Breast epithelium (tissue), 4 donors: ENCODE data around the gene ATMIN. TPM values are rescaled to one million over a fixed set of nuclear protein-coding genes. Genes with fewer than 3 reads are reported as not detected.

Experiments used
- DNase-seq, 2 donors: peaks; one replicate each; pipeline ENCODE4 v3.0.0-alpha.2; 2019; ENCODE audit warnings: low spot score in 2 of 2
- H3K27ac ChIP-seq, 2 donors: fragments of 200-600 bp; sonication (generic) in 1 of 2; one replicate each; pipeline ENCODE4 v1.5.1; 2016 to 2019; ENCODE audit warnings: mild to moderate bottlenecking in 1 of 2
- H3K27me3 ChIP-seq, 2 donors: fragments of 200-600 bp; sonication (generic) in 1 of 2; one replicate each; pipeline versions ENCODE4 v1.5.1 to v1.6.0; 2017 to 2019; ENCODE audit warnings: control low read depth in 1 of 2, mild to moderate bottlenecking in 1 of 2
- H3K36me3 ChIP-seq: fragments of 200-600 bp; one replicate; pipeline ENCODE4 v1.5.1; 2019
- H3K4me1 ChIP-seq, 2 donors: fragments of 200-600 bp; sonication (generic); one replicate each; pipeline ENCODE4 v1.5.1; 2016 to 2019; ENCODE audit warnings: control low read depth in 1 of 2
- H3K4me3 ChIP-seq, 3 donors: fragments of 200-600 bp; sonication (generic); 1 replicate in 2 of 3; 2 replicates in 1 of 3; pipeline ENCODE4 v1.5.1; 2016 to 2019; ENCODE audit warnings: mild to moderate bottlenecking in 3 of 3, moderate library complexity in 2 of 3
- H3K9me3 ChIP-seq, 2 donors: fragments of 200-600 bp; sonication (generic) in 1 of 2; one replicate each; pipeline ENCODE4 v1.5.1; 2016 to 2019; ENCODE audit warnings: control low read depth in 1 of 2
- CTCF ChIP-seq, 3 donors: fragments of 450-650 bp; IDR thresholded peaks; one replicate each; pipeline ENCODE4 v1.5.1; 2016 to 2017; ENCODE audit warnings: antibody characterized with exemption in 3 of 3, mild to moderate bottlenecking in 3 of 3, moderate library complexity in 3 of 3
- POLR2A ChIP-seq: fragments of 450-650 bp; IDR thresholded peaks from one replicate; pipeline ENCODE4 v1.6.1; 2016; ENCODE audit warnings: antibody characterized with exemption, mild to moderate bottlenecking, moderate library complexity
- POLR2AphosphoS5 ChIP-seq, 3 donors: sonication (generic); formaldehyde crosslinking; IDR thresholded peaks; one replicate each; pipeline ENCODE4 v1.6.1; 2017; ENCODE audit warnings: antibody characterized with exemption in 3 of 3
- intact Hi-C: fragments of 100-400 bp; cut with DNase I; formaldehyde crosslinking; loops from one replicate; pipeline ENCODE4 v1.15.1; 2023; ENCODE audit warnings: low total_unique reads
- total RNA-seq, 3 donors: library from RNA; depleted of rRNA; stranded (reverse); fragments of >200 nt; gene quantifications; one replicate each; pipeline ENCODE4 v1.1.0, GENCODE V29; 2016

ATMIN gene
- total RNA-seq, 3 donors from 2014 or later: 37.4 to 54.9 (median 42.6) TPM

GRCh38 chr16:80990577-80990976 lies 45.1 kb upstream of the ATMIN start:
- H3K27ac ChIP-seq: no peak overlapping the region
- H3K27me3 ChIP-seq: no peaks in the 10 kb centered on the region
- no peaks in the 10 kb centered on the region for H3K4me1 ChIP-seq
- no peaks in the 10 kb centered on the region for H3K9me3 ChIP-seq
- DNase-seq: no peak
- intact Hi-C loops: no loop called here
- no peak overlapping the region for H3K4me3 ChIP-seq
- H3K36me3 ChIP-seq: no peaks in the 10 kb centered on the region
- no peak for TF ChIP-seq POLR2AphosphoS5 (IDR thresholded peaks at IDR 0.05)
- no peak for TF ChIP-seq CTCF (IDR thresholded peaks at IDR 0.05)
- TF ChIP-seq POLR2A: no peak

DNA sequence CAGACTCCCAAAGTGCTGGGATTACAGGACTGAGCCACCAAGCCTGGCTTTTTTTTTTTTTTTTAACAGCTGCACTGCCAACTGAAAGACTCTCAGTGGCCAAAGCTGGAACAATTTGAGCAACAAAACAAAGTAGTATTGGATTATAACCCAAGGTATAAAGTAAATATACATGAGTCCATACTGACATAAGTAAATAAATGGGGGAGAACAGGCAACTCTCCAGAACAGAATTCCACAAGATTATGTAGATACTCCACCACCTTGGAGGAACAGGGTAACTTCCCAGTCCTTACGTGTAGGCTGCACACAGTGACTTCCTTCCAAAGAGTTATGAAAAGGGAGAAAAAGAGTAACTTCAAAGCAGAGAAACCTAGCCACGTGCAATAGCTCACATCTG lies 44.7 kb upstream of the ATMIN start:
- no peak for TF ChIP-seq CTCF (IDR thresholded peaks at IDR 0.05)
- no peak for TF ChIP-seq POLR2A
- Histone ChIP-seq H3K9me3 (no peaks in the 10 kb centered on the region), H3K27me3 (no peaks in the 10 kb centered on the region), H3K4me3 (no peak overlapping the region), H3K36me3 (no peaks in the 10 kb centered on the region), H3K4me1 (no peaks in the 10 kb centered on the region), H3K27ac (no peak overlapping the region)
- intact Hi-C loops: no loop called here
- no peak for DNase-seq

GRCh38 chr16:80991792-80992430 lies 43.7 kb upstream of the ATMIN start:
- TF ChIP-seq CTCF (IDR thresholded peaks at IDR 0.05) (no peak), POLR2AphosphoS5 (IDR thresholded peaks at IDR 0.05) (no peak), POLR2A (no peak)
- no peaks in the 10 kb centered on the region for H3K36me3 ChIP-seq
- no peaks in the 10 kb centered on the region for H3K9me3 ChIP-seq

GRCh38 chr16:80992676-80993293 lies 42.9 kb upstream of the ATMIN start:
- no peak for DNase-seq
- H3K27me3 ChIP-seq: no peaks in the 10 kb centered on the region
- no peak overlapping the region for H3K4me3 ChIP-seq
- H3K4me1 ChIP-seq: no peaks in the 10 kb centered on the region
- H3K27ac ChIP-seq: no peak overlapping the region
- H3K9me3 ChIP-seq: no peaks in the 10 kb centered on the region
- no peaks in the 10 kb centered on the region for H3K36me3 ChIP-seq
- intact Hi-C loops: no loop called here
- no peak for TF ChIP-seq POLR2A

More at GRCh38 chr16:80991792-80992430, 43.7 kb upstream of the ATMIN start:
- intact Hi-C loops: no loop called here
- Histone ChIP-seq H3K27me3 (no peaks in the 10 kb centered on the region), H3K4me1 (no peaks in the 10 kb centered on the region), H3K27ac (no peak overlapping the region), H3K4me3 (no peak overlapping the region)
- DNase-seq: no peak

DNA sequence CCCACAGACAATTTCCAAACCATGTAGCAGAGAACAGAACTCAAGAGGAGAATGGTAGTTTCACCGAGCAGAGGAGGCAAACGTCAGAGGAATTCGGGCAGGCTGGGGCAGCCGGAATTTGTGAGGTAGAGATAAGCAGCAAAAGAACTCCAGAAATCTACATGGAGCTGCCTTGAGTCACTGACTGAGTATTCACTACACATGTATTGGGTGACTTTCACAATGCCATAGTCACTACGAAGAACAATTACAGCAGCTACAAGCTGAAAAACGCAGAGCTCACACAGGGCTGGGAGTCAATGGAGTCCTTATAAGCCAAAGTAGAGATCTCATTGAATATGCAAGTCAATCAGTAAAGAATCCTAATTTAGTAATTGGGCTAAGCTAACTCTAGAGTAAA lies 42.3 kb upstream of the ATMIN start:
- H3K4me3 ChIP-seq: no peak overlapping the region
- TF ChIP-seq POLR2A (no peak), CTCF (IDR thresholded peaks at IDR 0.05) (no peak), POLR2AphosphoS5 (IDR thresholded peaks at IDR 0.05) (no peak)
- H3K4me1 ChIP-seq: no peaks in the 10 kb centered on the region
- intact Hi-C loops: no loop called here
- no peaks in the 10 kb centered on the region for H3K36me3 ChIP-seq
- no peak for DNase-seq
- no peak overlapping the region for H3K27ac ChIP-seq
- H3K27me3 ChIP-seq: no peaks in the 10 kb centered on the region
- H3K9me3 ChIP-seq: no peaks in the 10 kb centered on the region
